ENCODE results near the gene ZDHHC20. TPM values are rescaled to one million over a fixed set of nuclear protein-coding genes. Genes with fewer than 3 reads are reported as not detected.

Gene ZDHHC20
- polyA plus RNA-seq, 3 donors = 28.1 to 67.8 (median 66.8) TPM

DNA sequence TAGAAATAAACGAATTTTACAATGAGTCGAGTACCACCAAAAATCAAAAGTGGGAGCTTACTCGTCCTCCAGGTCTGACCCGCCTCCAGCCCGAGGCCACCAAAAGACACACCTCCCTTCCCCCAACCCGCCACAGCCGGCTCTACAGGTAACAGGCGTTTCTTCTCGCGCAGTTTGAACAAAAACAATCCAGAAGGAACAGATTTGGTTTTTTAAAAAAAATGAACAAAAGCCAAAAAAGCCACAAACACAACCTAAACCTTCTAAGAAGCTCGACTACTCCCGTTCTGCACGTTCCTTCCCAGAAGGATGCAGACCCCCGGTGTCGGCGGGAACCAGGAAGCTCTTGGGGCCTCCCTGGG, 671 bp downstream of the ZDHHC20 start:
- H3K27me3 ChIP-seq (ENCODE audit: control insufficient read depth in 2 of 2, insufficient read depth in 2 of 2, low read length in 2 of 2) = no peaks in the 10 kb centered on the region
- H2AFZ ChIP-seq (ENCODE audit: insufficient read depth, low read depth, low read length, poor library complexity, severe bottlenecking) = peak overlapping the region; percentile 84
- H3K27ac Mint-ChIP-seq = peak overlapping the region; percentile 88 to 94 (median 91)
- peak overlapping the region; percentile 79 to 92 for H3K27ac ChIP-seq (ENCODE audit: low read depth in 1 of 2, low read length in 2 of 2)
- TF ChIP-seq, protein P1, sequence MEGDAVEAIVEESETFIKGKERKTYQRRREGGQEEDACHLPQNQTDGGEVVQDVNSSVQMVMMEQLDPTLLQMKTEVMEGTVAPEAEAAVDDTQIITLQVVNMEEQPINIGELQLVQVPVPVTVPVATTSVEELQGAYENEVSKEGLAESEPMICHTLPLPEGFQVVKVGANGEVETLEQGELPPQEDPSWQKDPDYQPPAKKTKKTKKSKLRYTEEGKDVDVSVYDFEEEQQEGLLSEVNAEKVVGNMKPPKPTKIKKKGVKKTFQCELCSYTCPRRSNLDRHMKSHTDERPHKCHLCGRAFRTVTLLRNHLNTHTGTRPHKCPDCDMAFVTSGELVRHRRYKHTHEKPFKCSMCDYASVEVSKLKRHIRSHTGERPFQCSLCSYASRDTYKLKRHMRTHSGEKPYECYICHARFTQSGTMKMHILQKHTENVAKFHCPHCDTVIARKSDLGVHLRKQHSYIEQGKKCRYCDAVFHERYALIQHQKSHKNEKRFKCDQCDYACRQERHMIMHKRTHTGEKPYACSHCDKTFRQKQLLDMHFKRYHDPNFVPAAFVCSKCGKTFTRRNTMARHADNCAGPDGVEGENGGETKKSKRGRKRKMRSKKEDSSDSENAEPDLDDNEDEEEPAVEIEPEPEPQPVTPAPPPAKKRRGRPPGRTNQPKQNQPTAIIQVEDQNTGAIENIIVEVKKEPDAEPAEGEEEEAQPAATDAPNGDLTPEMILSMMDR (IDR thresholded peaks at IDR 0.05) = no peak
- peaks cover 47% of the 10 kb centered on the region for H3K4me1 Mint-ChIP-seq
- peak overlapping the region; percentile 85 to 96 (median 88) for H3K4me3 ChIP-seq (replicated peaks in 1 of 3; ENCODE audit: low read depth in 2 of 3, low read length in 3 of 3)
- H3K79me2 ChIP-seq (ENCODE audit: insufficient read depth, low read length) = peaks cover 57% of the 10 kb centered on the region
- H3K9ac ChIP-seq (ENCODE audit: insufficient read depth, low read length, poor library complexity, severe bottlenecking) = peak overlapping the region; percentile 94
- no peak for DNase-seq
- no peaks in the 10 kb centered on the region for H3K9me3 ChIP-seq (replicated peaks in 1 of 2; ENCODE audit: control insufficient read depth in 1 of 2, insufficient read depth in 1 of 2, low read length in 2 of 2)
- peaks cover 0 to 4% of the 10 kb centered on the region in 2 donors for H3K36me3 Mint-ChIP-seq
- H3K4me3 Mint-ChIP-seq = peak overlapping the region; percentile 93 to 95
- no peaks in the 10 kb centered on the region for H3K36me3 ChIP-seq (replicated peaks in 1 of 2; ENCODE audit: control insufficient read depth in 1 of 2, insufficient read depth in 2 of 2, low read length in 2 of 2)
- peaks cover 28 to 46% of the 10 kb centered on the region in 2 donors for H3K4me1 ChIP-seq (ENCODE audit: control insufficient read depth in 1 of 2, insufficient read depth in 2 of 2, low read length in 2 of 2)
- 0% methylated on average over 16 of the region's 16 CpGs for WGBS (ENCODE audit: insufficient coverage)
- peaks cover 0 to 4% (median 0%) of the 10 kb centered on the region in 7 donors for H3K9me3 Mint-ChIP-seq
- intact Hi-C loops (cut with micrococcal nuclease) = loop anchor here (2.0 to 10.0 kb wide), 3 partner anchors 24 to 54 kb away; no protein-coding TSS in a partner anchor
- H3K4me2 ChIP-seq (replicated peaks; ENCODE audit: extremely low read depth, low read length, poor library complexity, severe bottlenecking) = peak overlapping the region; percentile 86
- H4K20me1 ChIP-seq (ENCODE audit: insufficient read depth, low read length) = peaks cover 27% of the 10 kb centered on the region
- peaks cover 0 to 2% (median 0%) of the 10 kb centered on the region in 3 donors for H3K27me3 Mint-ChIP-seq (ENCODE audit: low read depth in 3 of 3)

DNA sequence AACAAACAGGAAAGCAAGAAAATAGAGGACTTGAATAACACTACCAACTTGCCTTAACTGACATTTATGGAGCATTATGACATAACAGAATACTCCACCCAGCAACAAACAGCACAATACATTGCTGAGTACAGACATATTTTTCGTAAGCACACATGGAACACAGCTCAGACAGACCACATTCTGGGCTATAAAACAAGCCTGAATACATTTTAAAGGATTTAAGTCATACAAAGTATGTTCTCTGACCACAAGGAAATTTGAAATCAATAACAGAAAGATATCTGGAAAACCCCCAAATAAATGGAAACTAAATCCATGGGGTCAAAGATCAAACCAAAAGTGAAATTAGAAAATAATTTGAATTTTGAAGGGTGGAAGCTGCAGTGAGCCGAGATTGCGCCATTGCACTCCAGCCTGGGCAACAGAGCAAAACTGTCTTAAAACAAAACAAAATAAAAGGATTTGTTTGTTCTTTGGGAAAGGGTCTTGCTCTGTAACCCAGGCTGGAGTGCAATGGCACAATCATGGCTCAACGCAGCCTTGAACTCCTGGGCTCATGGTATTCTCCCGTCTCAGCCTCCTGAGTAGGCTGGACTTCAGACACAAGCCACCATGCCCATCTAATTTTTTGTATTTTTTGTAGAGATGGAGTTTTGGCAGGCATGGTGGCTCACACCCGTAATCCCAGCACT, 5.6 kb downstream of the ZDHHC20 start:
- Mint-ChIP-seq H3K36me3 (peaks cover 10 to 18% of the 10 kb centered on the region in 2 donors), H3K27me3 (ENCODE audit: low read depth in 3 of 3) (no peaks in the 10 kb centered on the region), H3K27ac (peak overlapping the region; percentile 68 to 93 (median 85)), H3K4me3 (peak overlapping the region; percentile 12 to 73), H3K9me3 (peaks cover 0 to 4% (median 2%) of the 10 kb centered on the region in 7 donors), H3K4me1 (peaks cover 75% of the 10 kb centered on the region)
- no peak for DNase-seq
- peaks cover 47 to 78% of the 10 kb centered on the region in 2 donors for H3K4me1 ChIP-seq (ENCODE audit: control insufficient read depth in 1 of 2, insufficient read depth in 2 of 2, low read length in 2 of 2)
- H3K27ac ChIP-seq (ENCODE audit: low read depth in 1 of 2, low read length in 2 of 2) = peak overlapping the region; percentile 67 to 81
- no peak overlapping the region for H3K9ac ChIP-seq (ENCODE audit: insufficient read depth, low read length, poor library complexity, severe bottlenecking)
- no peaks in the 10 kb centered on the region for H3K27me3 ChIP-seq (ENCODE audit: control insufficient read depth in 2 of 2, insufficient read depth in 2 of 2, low read length in 2 of 2)
- H3K79me2 ChIP-seq (ENCODE audit: insufficient read depth, low read length) = peaks cover 95% of the 10 kb centered on the region
- intact Hi-C loops (cut with micrococcal nuclease) = loop anchor here (10.0 kb wide), 1 partner anchor 49 kb away; no protein-coding TSS in a partner anchor
- H3K4me3 ChIP-seq (replicated peaks in 1 of 3; ENCODE audit: low read depth in 2 of 3, low read length in 3 of 3) = peak overlapping the region; percentile 15 to 61 (median 42)
- no peaks in the 10 kb centered on the region for H3K36me3 ChIP-seq (replicated peaks in 1 of 2; ENCODE audit: control insufficient read depth in 1 of 2, insufficient read depth in 2 of 2, low read length in 2 of 2)
- 71% methylated on average over 3 of the region's 6 CpGs for WGBS (ENCODE audit: insufficient coverage)
- no peaks in the 10 kb centered on the region for H3K9me3 ChIP-seq (replicated peaks in 1 of 2; ENCODE audit: control insufficient read depth in 1 of 2, insufficient read depth in 1 of 2, low read length in 2 of 2)
- no peak overlapping the region for H2AFZ ChIP-seq (ENCODE audit: insufficient read depth, low read depth, low read length, poor library complexity, severe bottlenecking)
- H4K20me1 ChIP-seq (ENCODE audit: insufficient read depth, low read length) = peaks cover 27% of the 10 kb centered on the region
- H3K4me2 ChIP-seq (replicated peaks; ENCODE audit: extremely low read depth, low read length, poor library complexity, severe bottlenecking) = peak overlapping the region; percentile 67
- TF ChIP-seq, protein P1 (IDR thresholded peaks at IDR 0.05) = no peak

Data from CD14-positive monocyte (primary cell).